Ovary (tissue), 9 donors: Measurements from ENCODE around the gene CPXM2. TPM values are rescaled to one million over a fixed set of nuclear protein-coding genes. Genes with fewer than 3 reads are reported as not detected.

ENCODE experiments used
- DNase-seq, 5 donors: peaks; one replicate each; pipeline ENCODE4 v3.0.0-alpha.2; 2019 to 2020
- H3K27ac ChIP-seq, 2 donors: fragments of 200-600 bp; one replicate each; pipeline versions ENCODE4 v1.5.1 to v1.8.0; 2019 to 2022
- H3K27me3 ChIP-seq: fragments of 200-600 bp; one replicate; pipeline ENCODE4 v1.8.0; 2022
- H3K36me3 ChIP-seq: fragments of 200-600 bp; sonication (generic); one replicate; pipeline ENCODE4 v1.5.1; 2019
- H3K4me1 ChIP-seq: one replicate; pipeline ENCODE4 v1.8.1; 2013; ENCODE audit warnings: mild to moderate bottlenecking, moderate library complexity; ENCODE audit not compliant: insufficient read depth
- H3K4me3 ChIP-seq: fragments of 200-600 bp; sonication (generic); one replicate; pipeline ENCODE4 v1.5.1; 2017
- H3K9me3 ChIP-seq, 2 donors: fragments of 200-600 bp in 1 of 2; sonication (generic) in 1 of 2; one replicate each; pipeline versions ENCODE4 v1.5.1 to v1.8.1; 2013 to 2019; ENCODE audit warnings: mild to moderate bottlenecking in 1 of 2, moderate library complexity in 1 of 2
- EP300 ChIP-seq: sonication (generic); formaldehyde crosslinking; IDR thresholded peaks from one replicate; pipeline ENCODE4 v1.6.1; 2017; ENCODE audit warnings: antibody characterized with exemption
- POLR2A ChIP-seq: fragments of 450-650 bp; IDR thresholded peaks from one replicate; pipeline ENCODE4 v1.6.1; 2017; ENCODE audit warnings: antibody characterized with exemption, mild to moderate bottlenecking, moderate library complexity
- WGBS, 3 donors: extraction: QIAGEN DNeasy Blood & Tissue Kit in 1 of 3; methylation state at CpG; one replicate each; pipeline versions ENCODE4 v1.1.5 to v1.1.7; 2013 to 2017; 5-methylcytosine and 5-hydroxymethylcytosine counted together
- intact Hi-C, 4 donors: fragments of 100-400 bp; cut with DNase I; formaldehyde crosslinking; loops; one replicate each; pipeline versions ENCODE4 v1.11.0 to v1.15.1; 2022 to 2023
- polyA plus RNA-seq, 2 donors: library from polyadenylated mRNA; stranded (reverse); fragments of 200-250 nt in 1 of 2; fragments of 350-450 nt in 1 of 2; fragmentation: Illumina TruSeq in 1 of 2; extraction: RNeasy Lipid Tissue Mini Kit (QIAGEN cat#74804) in 1 of 2; gene quantifications; one replicate each; pipeline ENCODE4 v1.2.3, GENCODE V29; 2013 to 2014
- total RNA-seq, 7 donors: library from RNA; depleted of rRNA in 2 of 7; stranded (reverse); fragments of >200 nt in 2 of 7; fragmentation: NEBNext Ultra II Directional in 3 of 7; extraction: Animal tissue kit (Norgen Biotek cat#: 25700) in 3 of 7; gene quantifications; one replicate each; pipeline versions ENCODE4 v1.1.0 to v1.2.4, GENCODE V29; 2016 to 2023
- TF ChIP-seq, protein P1 (sequence below), 3 donors: fragments of 450-650 bp in 2 of 3; fragments of 200-600 bp in 1 of 3; IDR thresholded peaks; one replicate each; pipeline versions ENCODE4 v1.5.1 to v1.8.0; 2016 to 2022; ENCODE audit warnings: antibody characterized with exemption in 3 of 3, mild to moderate bottlenecking in 1 of 3
- donor health status: DM: no; HTN: no; CAD: no; lungs with moderate emphysema.
- donor health status: DM: no; HTN: no; CAD: no.
- donor health status: Bipolar disorder and iron deficiency.
- donor health status: DM: yes; HTN: yes; CAD: no.
- donor health status: DM: no; HTN: no; CAD: no.
- donor health status: DM: yes; HTN: yes; CAD: no.

Gene CPXM2
- total and polyA plus RNA-seq, 9 donors: 5.5 to 66.0 (median 13.3) TPM

DNA sequence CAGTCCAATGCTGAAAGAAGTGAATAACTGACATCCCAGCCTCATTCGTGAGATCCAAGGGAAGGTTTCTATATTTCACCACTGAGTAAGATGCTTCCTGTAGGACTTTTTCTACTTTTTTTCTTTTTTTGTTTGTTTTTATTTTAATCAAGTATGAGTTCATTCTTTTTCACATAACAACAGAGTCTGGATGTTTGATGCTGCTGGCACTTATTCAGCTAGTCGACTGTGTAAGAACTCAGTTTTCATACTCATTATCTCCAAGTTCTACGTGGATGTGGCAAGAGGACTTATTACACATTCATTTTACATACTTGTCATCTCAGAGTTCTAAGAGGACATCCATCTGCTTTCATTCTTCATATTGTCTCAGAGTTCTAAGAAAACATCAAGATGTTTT, 86.9 kb downstream of the CPXM2 start:
- no peaks in the 10 kb centered on the region for H3K9me3 ChIP-seq
- H3K4me1 ChIP-seq: no peaks in the 10 kb centered on the region
- no peaks in the 10 kb centered on the region for H3K27me3 ChIP-seq
- TF ChIP-seq EP300: no peak
- TF ChIP-seq, protein P1, sequence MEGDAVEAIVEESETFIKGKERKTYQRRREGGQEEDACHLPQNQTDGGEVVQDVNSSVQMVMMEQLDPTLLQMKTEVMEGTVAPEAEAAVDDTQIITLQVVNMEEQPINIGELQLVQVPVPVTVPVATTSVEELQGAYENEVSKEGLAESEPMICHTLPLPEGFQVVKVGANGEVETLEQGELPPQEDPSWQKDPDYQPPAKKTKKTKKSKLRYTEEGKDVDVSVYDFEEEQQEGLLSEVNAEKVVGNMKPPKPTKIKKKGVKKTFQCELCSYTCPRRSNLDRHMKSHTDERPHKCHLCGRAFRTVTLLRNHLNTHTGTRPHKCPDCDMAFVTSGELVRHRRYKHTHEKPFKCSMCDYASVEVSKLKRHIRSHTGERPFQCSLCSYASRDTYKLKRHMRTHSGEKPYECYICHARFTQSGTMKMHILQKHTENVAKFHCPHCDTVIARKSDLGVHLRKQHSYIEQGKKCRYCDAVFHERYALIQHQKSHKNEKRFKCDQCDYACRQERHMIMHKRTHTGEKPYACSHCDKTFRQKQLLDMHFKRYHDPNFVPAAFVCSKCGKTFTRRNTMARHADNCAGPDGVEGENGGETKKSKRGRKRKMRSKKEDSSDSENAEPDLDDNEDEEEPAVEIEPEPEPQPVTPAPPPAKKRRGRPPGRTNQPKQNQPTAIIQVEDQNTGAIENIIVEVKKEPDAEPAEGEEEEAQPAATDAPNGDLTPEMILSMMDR (IDR thresholded peaks at IDR 0.05): no peak
- TF ChIP-seq POLR2A: no peak
- intact Hi-C loops: no loop called here
- H3K36me3 ChIP-seq: no peaks in the 10 kb centered on the region
- no peak for DNase-seq
- 42 to 52% (median 47%) methylated on average over 3 of the region's 3 CpGs for WGBS, 3 donors
- H3K27ac ChIP-seq: no peak overlapping the region
- no peak overlapping the region for H3K4me3 ChIP-seq

DNA sequence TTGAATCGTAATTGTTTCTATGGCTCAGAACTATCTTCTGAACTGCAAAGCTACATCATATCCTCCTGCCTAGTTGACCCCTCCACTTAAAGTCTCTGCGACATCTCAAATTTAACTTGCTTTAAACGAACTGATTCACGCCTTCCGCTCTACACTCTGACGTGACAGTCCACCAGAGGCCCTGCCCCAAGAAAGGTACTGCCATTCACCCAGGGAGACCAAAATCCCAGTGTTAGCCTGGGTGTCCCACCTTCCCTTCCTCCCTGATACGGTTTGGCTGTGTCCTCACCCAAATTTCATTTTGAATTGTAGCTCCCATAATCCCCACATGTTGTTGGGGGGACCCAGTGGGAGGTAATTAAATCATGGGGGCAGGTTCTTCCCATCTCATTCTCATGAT, 90.8 kb downstream of the CPXM2 start:
- no peak overlapping the region for H3K4me3 ChIP-seq
- no peak for DNase-seq
- WGBS, 3 donors: 83 to 85% (median 84%) methylated on average over 7 of the region's 7 CpGs
- no peak for TF ChIP-seq POLR2A
- TF ChIP-seq, protein P1 (IDR thresholded peaks at IDR 0.05): no peak
- no peak for TF ChIP-seq EP300
- H3K4me1 ChIP-seq: no peaks in the 10 kb centered on the region
- H3K36me3 ChIP-seq: no peaks in the 10 kb centered on the region
- intact Hi-C loops: no loop called here
- no peaks in the 10 kb centered on the region for H3K27me3 ChIP-seq
- H3K27ac ChIP-seq: no peak overlapping the region
- no peaks in the 10 kb centered on the region for H3K9me3 ChIP-seq

DNA sequence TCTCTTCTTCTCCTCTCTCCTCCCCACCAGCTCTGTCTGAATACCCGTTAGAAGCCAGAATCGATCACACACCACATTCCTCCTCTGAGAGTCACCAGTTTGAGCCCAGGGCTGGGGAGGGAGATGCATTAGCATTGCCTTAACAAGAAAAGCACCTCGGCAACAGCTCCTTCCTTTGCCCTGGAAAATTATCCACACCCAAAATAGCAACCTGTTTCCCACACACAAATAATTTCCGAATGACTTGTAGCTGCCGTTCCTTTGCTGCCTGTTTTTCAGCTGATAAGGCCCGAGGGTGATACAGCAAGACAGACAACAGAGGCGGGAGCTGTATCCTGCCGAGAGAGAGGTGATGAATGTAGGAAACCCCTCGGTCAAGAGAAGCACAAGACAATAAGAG, 91.3 kb downstream of the CPXM2 start:
- H3K9me3 ChIP-seq: no peaks in the 10 kb centered on the region
- TF ChIP-seq, protein P1 (IDR thresholded peaks at IDR 0.05): no peak
- TF ChIP-seq POLR2A (no peak), EP300 (no peak)
- no peak overlapping the region for H3K4me3 ChIP-seq
- intact Hi-C loops: no loop called here
- H3K27ac ChIP-seq: no peak overlapping the region
- DNase-seq: no peak
- WGBS, 3 donors: 10 to 17% (median 16%) methylated on average over 9 of the region's 9 CpGs
- H3K36me3 ChIP-seq: no peaks in the 10 kb centered on the region
- H3K27me3 ChIP-seq: no peaks in the 10 kb centered on the region
- no peaks in the 10 kb centered on the region for H3K4me1 ChIP-seq

DNA sequence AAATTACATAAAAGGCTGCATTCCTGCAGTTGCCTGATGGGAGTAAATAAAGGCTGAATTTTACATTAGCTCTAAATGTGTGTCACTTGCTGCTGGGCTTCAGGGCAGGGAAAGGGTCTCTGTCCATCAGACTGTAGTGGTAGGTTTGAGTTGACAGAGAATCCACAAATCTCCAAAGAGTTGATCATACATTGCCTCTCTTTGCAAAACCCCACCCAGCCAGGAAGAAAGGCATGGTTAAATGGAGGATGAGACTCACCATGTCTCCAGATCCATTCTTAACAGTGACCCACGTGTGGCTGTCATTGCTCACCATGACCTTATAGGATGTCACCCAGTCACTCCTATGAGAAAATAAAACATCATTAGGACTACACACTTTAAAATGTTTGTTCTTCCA, 92.8 kb downstream of the CPXM2 start:
- H3K4me3 ChIP-seq: no peak overlapping the region
- no peak overlapping the region for H3K27ac ChIP-seq
- no peak for DNase-seq
- no peaks in the 10 kb centered on the region for H3K27me3 ChIP-seq
- no peaks in the 10 kb centered on the region for H3K36me3 ChIP-seq
- no peaks in the 10 kb centered on the region for H3K4me1 ChIP-seq
- TF ChIP-seq, protein P1 (IDR thresholded peaks at IDR 0.05): no peak
- WGBS, 3 donors: 81 to 95% (median 89%) methylated on average over 1 of the region's 1 CpG
- no peaks in the 10 kb centered on the region for H3K9me3 ChIP-seq
- intact Hi-C loops: no loop called here

DNA sequence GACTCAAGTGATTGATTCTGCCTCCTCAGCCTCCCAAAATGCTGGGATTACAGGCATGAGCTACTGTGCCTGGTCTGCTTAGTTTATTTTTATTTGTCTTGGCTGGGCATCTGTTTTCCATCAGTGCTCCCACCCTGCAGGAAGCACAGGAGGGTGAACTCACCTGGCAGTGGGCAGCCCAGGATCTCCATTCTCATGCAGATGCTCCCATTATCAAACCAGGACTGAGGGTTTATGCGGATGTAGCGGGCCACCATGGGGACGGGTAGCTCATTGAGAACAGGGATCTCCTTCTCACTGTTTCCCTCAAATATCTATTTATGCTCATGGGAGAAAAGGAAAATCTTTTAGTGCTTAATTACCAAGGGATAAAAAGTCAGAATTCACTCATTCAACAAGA, 93.8 kb downstream of the CPXM2 start:
- Histone ChIP-seq H3K27ac (no peak overlapping the region), H3K9me3 (no peaks in the 10 kb centered on the region), H3K27me3 (no peaks in the 10 kb centered on the region), H3K36me3 (no peaks in the 10 kb centered on the region), H3K4me1 (no peaks in the 10 kb centered on the region), H3K4me3 (no peak overlapping the region)
- no peak for DNase-seq
- TF ChIP-seq, protein P1 (IDR thresholded peaks at IDR 0.05): no peak
- TF ChIP-seq EP300: no peak
- intact Hi-C loops: no loop called here
- 88 to 96% (median 93%) methylated on average over 3 of the region's 3 CpGs for WGBS, 3 donors
